Measurements from ENCODE around the gene TUBA1C.
"Not testable (repeated sequence)": the region's sequence is repeated elsewhere in the genome, so short reads cannot be mapped to it uniquely, and the experiment has no call there.

The TUBA1C gene

GRCh38 chr12:49310451-49311000 lies 45.6 kb downstream of the TUBA1C start:
- not testable (repeated sequence) for DNase-seq (ENCODE audit: low spot score)

- no peak for DNase-seq (ENCODE audit: low spot score)
Measured at GRCh38 chr12:49314811-49315210, 49.9 kb downstream of the TUBA1C start.

GRCh38 chr12:49317118-49317517 lies 52.2 kb downstream of the TUBA1C start:
- DNase-seq (ENCODE audit: low spot score), result not testable (repeated sequence)

GRCh38 chr12:49320411-49321103 lies 55.7 kb downstream of the TUBA1C start:
- DNase-seq (ENCODE audit: low spot score), result not testable (repeated sequence)

GRCh38 chr12:49322367-49322707 lies 57.5 kb downstream of the TUBA1C start:
- no peak for DNase-seq (ENCODE audit: low spot score)

GRCh38 chr12:49322708-49323523 lies 58.0 kb downstream of the TUBA1C start, which contains the start of gene TROAP:
Gene TROAP (plus strand): TSS chr12:49323255. CDS start chr12:49323609, 354 bp downstream.
- peak; percentile 100 for DNase-seq (ENCODE audit: low spot score)

- DNase-seq (ENCODE audit: low spot score), result no peak
Measured at GRCh38 chr12:49323524-49324097, 58.7 kb downstream of the TUBA1C start.
